HepG2 (cell line): ENCODE results near the gene IRAK4. TPM values are rescaled to one million over a fixed set of nuclear protein-coding genes. Genes with fewer than 3 reads are reported as not detected.

Experiments used
- ATAC-seq: fragments of 200-7000 bp; cut with Tn5 transposase; 3 replicates; pipeline ENCODE4 v1.9.1; 2020; ENCODE audit warnings: mild to moderate bottlenecking, moderate library complexity
- BruUV-seq: library from RNA; stranded (reverse); fragments of 400-500 nt; replicated peaks from 2 replicates; lab custom pipeline; 2021; lab: Mats Ljungman, UMichigan
- CTCF ChIA-PET: fragments of 300-600 bp; formaldehyde crosslinking; extraction: SDS; loops from one replicate; lab custom pipeline; 2021; ENCODE audit warnings: low total read pairs, inconsistent platforms, low intra/inter-chr PET ratio; lab: Yijun Ruan, JAX
- POLR2A ChIA-PET: fragments of 350-600 bp; sonication (Branson Sonifier 250); formaldehyde crosslinking; loops from one replicate; lab custom pipeline; 2020; ENCODE audit warnings: antibody characterized with exemption, inconsistent platforms; lab: Yijun Ruan, JAX
- DNase-seq: peaks from one replicate; pipeline ENCODE4 v3.0.0-alpha.2; 2015; ENCODE audit warnings: low spot score
- FAIRE-seq: peaks from 3 replicates; lab custom pipeline; 2011; peaks lifted over from hg19 to GRCh38; lab: Jason Lieb, UNC
- H2AFZ ChIP-seq: one replicate; pipeline ENCODE4 v1.6.1; 2011; ENCODE audit warnings: low read length, inconsistent platforms
- H3K27ac ChIP-seq: fragments of 300-600 bp; 3 replicates; pipeline ENCODE4 v1.8.0; 2011; ENCODE audit warnings: mixed run types, mild to moderate bottlenecking, mixed read lengths, low read length, inconsistent platforms; ENCODE audit not compliant: insufficient read depth; ENCODE audit errors: extremely low read length
- H3K27me3 ChIP-seq, 2 experiments: fragments of 200-600 bp in 1 of 2; 2 replicates in 1 of 2; 3 replicates in 1 of 2; pipeline versions ENCODE4 v1.6.0 to v1.8.0; 2011; ENCODE audit warnings: low read length in 2 of 2, mild to moderate bottlenecking in 2 of 2, moderate library complexity in 2 of 2, inconsistent platforms in 1 of 2; ENCODE audit not compliant: insufficient read depth in 2 of 2, control insufficient read depth in 1 of 2
- H3K36me3 ChIP-seq, 2 experiments: fragments of 200-600 bp in 1 of 2; replicated peaks in 1 of 2; 2 replicates in 1 of 2; 3 replicates in 1 of 2; pipeline versions ENCODE4 v1.5.1 to v1.8.0; 2011; ENCODE audit warnings: low read length in 2 of 2, inconsistent platforms in 1 of 2; ENCODE audit not compliant: insufficient read depth in 2 of 2, control insufficient read depth in 1 of 2
- H3K4me1 ChIP-seq: 2 replicates; pipeline ENCODE4 v1.5.1; 2012; ENCODE audit warnings: low read length, inconsistent platforms; ENCODE audit not compliant: insufficient read depth
- H3K4me2 ChIP-seq: 2 replicates; pipeline ENCODE4 v1.6.0; 2011; ENCODE audit warnings: low read depth, low read length, inconsistent platforms
- H3K4me3 ChIP-seq, 3 experiments: fragments of 200-600 bp in 1 of 3; sonication (generic), shearing (Covaris generic) in 1 of 3; replicated peaks in 1 of 3; 2 replicates each; pipeline ENCODE4 v1.5.1; 2011 to 2016; ENCODE audit warnings: low read length in 3 of 3, inconsistent platforms in 2 of 3, low read depth in 2 of 3, mild to moderate bottlenecking in 2 of 3, control low read depth in 1 of 3, mixed read lengths in 1 of 3; ENCODE audit not compliant: insufficient read depth in 1 of 3
- H3K79me2 ChIP-seq: one replicate; pipeline ENCODE4 v1.6.1; 2011; ENCODE audit warnings: low read length, inconsistent platforms; ENCODE audit not compliant: insufficient read depth
- H3K9ac ChIP-seq: 2 replicates; pipeline ENCODE4 v1.6.0; 2011; ENCODE audit warnings: mild to moderate bottlenecking, low read depth, low read length, inconsistent platforms; ENCODE audit not compliant: insufficient read depth
- H3K9me3 ChIP-seq: 2 replicates; pipeline ENCODE4 v1.5.1; 2012; ENCODE audit warnings: mild to moderate bottlenecking, low read length
- H4K20me1 ChIP-seq: 2 replicates; pipeline ENCODE4 v1.6.0; 2011; ENCODE audit warnings: inconsistent platforms, mild to moderate bottlenecking, low read length, moderate library complexity; ENCODE audit not compliant: insufficient read depth
- PHB2 ChIP-seq: fragments of 450-650 bp; IDR thresholded peaks from 2 replicates; pipeline ENCODE4 v1.6.1; 2018; ENCODE audit not compliant: partially characterized antibody
- ZFY ChIP-seq: sonication (generic); formaldehyde crosslinking; IDR thresholded peaks from 2 replicates; pipeline ENCODE4 v1.4.0; 2020; ENCODE audit warnings: missing genetic modification reagents
- ZNF274 ChIP-seq: sonication (generic); formaldehyde crosslinking; IDR thresholded peaks from 2 replicates; pipeline ENCODE4 v1.5.1; 2020; ENCODE audit warnings: mild to moderate bottlenecking, missing genetic modification reagents
- ZNF503 ChIP-seq: sonication (generic); formaldehyde crosslinking; IDR thresholded peaks from 2 replicates; pipeline ENCODE4 v1.4.0; 2020; ENCODE audit warnings: missing genetic modification reagents
- WGBS: methylation state at CpG from one replicate; pipeline ENCODE4 v1.1.6; 2017; ENCODE audit warnings: low lambda C conversion rate; 5-methylcytosine and 5-hydroxymethylcytosine counted together
- in situ Hi-C: cut with HindIII; loops from 2 replicates; pipeline ENCODE4 v1.10.0; 2017; ENCODE audit warnings: low pct_unique_long_range_greater_than_20kb; ENCODE audit not compliant: extremely low pct_ligation_motif_present
- intact Hi-C: fragments of 100-400 bp; cut with micrococcal nuclease; formaldehyde crosslinking; loops from one replicate; pipeline ENCODE4 v1.10.0; 2022; ENCODE audit not compliant: unreplicated experiment
- polyA plus RNA-seq, 8 experiments: library from polyadenylated mRNA; depleted of rRNA in 3 of 8; stranded (reverse) in 7 of 8; unstranded in 1 of 8; fragments of >200 nt; fragmentation: Illumina TruSeq in 4 of 8; extraction: Trizol in 4 of 8; gene quantifications; 2 replicates each; pipeline versions ENCODE4 v1.2.1 to v1.2.3, GENCODE V29; 2011 to 2016; ENCODE audit warnings: low read depth in 4 of 8, missing spikeins in 1 of 8, mixed read lengths in 1 of 8; ENCODE audit not compliant: insufficient read depth in 1 of 8
- total RNA-seq, 5 experiments: library from RNA; depleted of rRNA; stranded (reverse); fragments of >200 nt; fragmentation: Illumina TruSeq; extraction: Trizol; gene quantifications; 2 replicates each; pipeline ENCODE4 v1.2.3, GENCODE V29; 2016; ENCODE audit warnings: low read depth in 1 of 5

The IRAK4 gene
- total and polyA plus RNA-seq, 2 of the 13 experiments (the other 11 are each of a cell fraction or from before 2014, with no cell fraction given): 6.6 to 7.1 TPM

GRCh38 chr12:43805149-43805859, 46.6 kb downstream of the IRAK4 start:
- Histone ChIP-seq H3K9ac (peak overlapping the region; percentile 98), H3K79me2 (peaks cover 26% of the 10 kb centered on the region), H3K4me2 (peak overlapping the region; percentile 71), H3K4me1 (peaks cover 26% of the 10 kb centered on the region), H3K9me3 (no peaks in the 10 kb centered on the region), H3K27me3 (no peaks in the 10 kb centered on the region), H3K27ac (peak overlapping the region; percentile 96), H2AFZ (peak overlapping the region; percentile 25), H4K20me1 (no peaks in the 10 kb centered on the region), H3K36me3 (peaks cover 0 to 13% of the 10 kb centered on the region in 2 experiments; a peak in 3 of 5 replicates), H3K4me3 (peak overlapping the region; percentile 97 to 100 (median 98))
- intact Hi-C loops: loop anchor here (1.0 to 5.0 kb wide), 4 partner anchors 29 to 77 kb away; partner anchors contain the start of genes IRAK4, PUS7L and TMEM117
- FAIRE-seq: peak; percentile 66
- TSS peak; percentile 61 for BruUV-seq
- ATAC-seq: peak; percentile 20
- 0% methylated on average over 20 of the region's 20 CpGs for WGBS
- DNase-seq: peak; percentile 6
- CTCF ChIA-PET: no interaction called here
- POLR2A ChIA-PET: interaction anchor here (1.0 to 3.2 kb wide), 9 partner anchors 8 to 77 kb away, joined by 4 to 17 read pairs (median 7); partner anchors contain the start of genes IRAK4, PUS7L and TMEM117
- no peak for TF ChIP-seq ZFY (CRISPR knock-in tag)
- no peak for TF ChIP-seq ZNF274 (CRISPR knock-in tag)
- no peak for TF ChIP-seq PHB2
- no peak for TF ChIP-seq ZNF503 (CRISPR knock-in tag)
- in situ Hi-C loops: no loop called here
